Measurements from ENCODE around the gene TRPM5.

The TRPM5 gene

GRCh38 chr11:2402106-2402505 lies 42.2 kb downstream of the TRPM5 start:
- DNase-seq = no peak

- DNase-seq = no peak
Measured at GRCh38 chr11:2401436-2401984, 42.8 kb downstream of the TRPM5 start.

DNA sequence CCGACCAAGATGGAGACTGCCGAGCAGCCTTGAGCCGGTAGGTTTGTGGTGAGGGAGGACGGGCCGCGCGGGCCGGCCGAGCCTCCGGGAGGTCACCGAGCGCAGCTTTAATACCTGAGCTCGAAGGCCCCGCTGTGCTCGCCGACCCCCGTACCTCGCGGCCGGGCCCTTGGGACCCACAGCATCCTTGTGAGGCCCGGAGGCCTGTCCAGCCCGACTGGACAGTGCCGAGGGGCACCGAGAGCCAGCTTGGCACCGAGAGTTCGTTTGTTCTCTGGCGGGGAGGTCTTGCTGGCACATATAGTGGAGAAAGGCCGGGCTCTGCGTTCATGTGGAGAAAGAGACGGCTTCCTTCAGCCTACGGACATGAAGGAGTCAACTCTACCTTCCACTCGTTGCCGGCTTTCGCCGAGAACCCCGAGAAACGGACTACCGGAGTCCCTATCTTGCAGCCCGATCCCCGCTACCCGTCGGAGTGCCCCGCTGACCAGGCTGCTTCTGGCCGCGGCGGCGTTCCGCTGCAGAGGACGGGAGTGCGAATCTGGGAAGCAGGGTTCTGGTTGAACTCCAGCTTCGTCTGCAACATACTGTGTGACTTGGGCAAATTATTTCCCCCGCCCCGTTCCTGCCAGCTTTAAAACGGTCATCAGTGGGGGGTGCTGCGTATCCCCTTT lies 43.4 kb downstream of the TRPM5 start:
- no peak for DNase-seq

DNA sequence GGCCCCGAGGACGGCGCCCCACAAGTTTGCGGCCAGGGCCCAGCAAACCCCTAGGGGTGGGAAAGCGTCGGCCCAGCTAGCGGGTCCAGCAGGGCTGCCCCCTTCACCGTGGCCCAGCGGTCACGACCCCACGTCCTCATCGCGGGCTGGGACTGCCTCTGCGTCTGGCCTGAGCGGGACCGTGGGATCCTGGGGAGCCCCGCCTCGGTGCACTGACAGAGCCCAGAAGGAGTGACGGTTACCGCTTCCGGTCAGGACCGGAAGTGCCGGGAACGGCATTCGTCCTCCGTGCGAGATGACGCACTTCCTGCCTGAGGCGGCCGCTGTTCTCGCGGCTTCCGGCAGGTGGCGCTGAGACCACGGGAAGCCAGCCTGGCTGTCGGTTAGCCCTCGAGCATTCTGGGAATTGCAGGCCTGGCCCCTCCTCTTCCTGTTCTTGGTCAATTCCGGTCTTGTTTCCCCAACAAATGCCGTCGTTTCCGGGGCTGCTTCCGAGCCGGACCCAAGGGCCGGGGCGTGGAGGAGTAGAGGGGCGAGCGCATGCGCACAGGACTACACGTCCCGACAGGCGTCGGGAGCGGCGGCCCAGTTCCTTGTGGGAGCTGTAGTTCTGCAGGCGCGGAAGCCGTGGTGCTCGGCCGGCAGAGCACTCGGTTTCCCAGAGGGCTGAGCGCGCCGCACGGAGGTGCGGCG lies 44.1 kb downstream of the TRPM5 start, which contains the start of gene TSSC4:
Gene TSSC4, plus strand, starts transcription at position 682 of the 693 bp plus-strand sequence. CDS start 1,884 bp downstream, outside the sequence.
- peak; percentile 100 for DNase-seq

GRCh38 chr11:2399488-2400068 lies 44.7 kb downstream of the TRPM5 start:
- no peak for DNase-seq

DNA sequence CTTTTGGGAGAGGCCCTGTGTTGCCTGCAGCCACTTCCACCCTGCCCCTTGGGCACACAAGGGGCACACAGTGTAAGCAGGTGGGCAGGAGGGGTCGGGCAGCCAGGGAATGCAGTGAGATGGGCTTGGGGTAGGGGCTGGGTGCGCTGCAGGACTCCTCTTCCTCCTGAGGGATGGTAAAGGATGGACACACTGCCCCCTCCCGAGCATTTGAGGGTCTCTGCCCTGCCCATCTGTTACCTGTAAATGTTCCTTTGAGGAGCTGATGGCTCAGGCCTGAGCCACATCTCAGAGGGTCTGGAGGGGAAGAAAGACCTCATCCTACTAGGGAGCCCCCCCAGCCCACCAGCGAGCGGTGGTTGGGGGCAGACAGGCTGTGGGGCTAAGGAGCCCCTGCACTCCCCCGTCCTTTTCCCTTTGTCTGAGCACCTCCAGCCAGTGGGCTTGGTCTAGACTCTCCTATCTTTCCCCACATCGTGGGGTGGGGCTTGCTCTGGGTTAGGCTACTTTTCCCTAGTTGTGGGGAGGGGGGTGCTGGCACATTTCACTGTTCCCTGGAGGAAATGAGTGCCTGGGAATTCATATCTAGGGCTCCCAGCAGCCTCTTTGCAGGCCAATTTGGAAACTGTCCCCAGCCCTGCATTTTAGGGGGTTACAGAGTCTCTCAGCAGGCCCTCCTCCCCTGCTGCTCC lies 45.5 kb downstream of the TRPM5 start:
- DNase-seq = no peak

GRCh38 chr11:2397005-2397404 lies 47.3 kb downstream of the TRPM5 start:
- no peak for DNase-seq

DNA sequence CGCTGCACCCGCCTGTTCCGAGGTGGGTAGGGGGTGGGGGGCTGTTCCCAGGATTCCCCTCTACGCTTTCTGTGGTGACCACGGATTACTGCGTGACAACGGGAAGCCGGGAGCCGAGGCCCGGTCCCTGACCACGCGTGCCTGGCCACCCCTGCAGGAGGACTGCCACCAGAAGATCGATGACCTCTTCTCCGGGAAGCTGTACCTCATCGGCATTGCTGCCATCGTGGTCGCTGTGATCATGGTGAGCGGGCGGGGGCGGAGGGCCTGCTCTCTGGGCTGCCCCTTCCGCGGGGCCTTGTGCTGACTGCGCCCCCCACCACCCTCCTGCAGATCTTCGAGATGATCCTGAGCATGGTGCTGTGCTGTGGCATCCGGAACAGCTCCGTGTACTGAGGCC lies 47.8 kb downstream of the TRPM5 start:
- DNase-seq = no peak

- no peak for DNase-seq
Measured at GRCh38 chr11:2395856-2396255, 48.5 kb downstream of the TRPM5 start.

GRCh38 chr11:2395211-2395730 lies 49.0 kb downstream of the TRPM5 start:
- DNase-seq = no peak

DNA sequence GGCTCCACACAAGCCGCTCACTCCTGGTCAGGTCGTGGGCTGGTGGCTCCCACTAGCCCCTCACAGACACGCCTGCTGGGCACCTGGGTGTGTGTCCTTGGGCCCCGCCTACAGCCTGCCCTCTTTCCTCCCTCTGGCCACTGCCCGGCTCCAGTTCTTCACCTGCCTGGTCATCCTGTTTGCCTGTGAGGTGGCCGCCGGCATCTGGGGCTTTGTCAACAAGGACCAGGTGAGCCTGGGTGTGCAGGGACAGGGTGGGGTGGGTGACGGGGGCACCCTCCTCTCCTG lies 49.6 kb downstream of the TRPM5 start:
- DNase-seq = no peak
